ENCODE results near the gene CEP126.

DNA sequence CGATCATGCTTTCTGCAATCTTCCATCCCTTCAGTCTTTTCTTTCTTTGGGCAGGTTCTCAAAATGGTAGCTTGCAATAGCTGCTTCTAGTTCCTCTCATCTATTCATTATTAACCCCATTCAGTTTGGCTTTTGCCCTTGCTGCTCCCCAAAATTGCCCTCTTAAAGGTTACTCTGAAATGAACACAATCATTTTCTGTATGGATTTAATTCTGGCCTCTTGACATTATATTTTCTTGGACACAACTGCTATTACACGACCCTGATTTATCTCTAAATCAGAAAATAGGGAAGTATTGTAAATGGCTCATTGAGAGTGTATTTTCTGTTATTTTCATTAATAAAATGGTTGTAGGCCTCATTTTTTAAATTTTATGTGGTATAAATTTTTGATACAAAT, 1.6 kb downstream of the CEP126 start, which contains the start of gene ANGPTL5:
- TF ChIP-seq, protein P1, sequence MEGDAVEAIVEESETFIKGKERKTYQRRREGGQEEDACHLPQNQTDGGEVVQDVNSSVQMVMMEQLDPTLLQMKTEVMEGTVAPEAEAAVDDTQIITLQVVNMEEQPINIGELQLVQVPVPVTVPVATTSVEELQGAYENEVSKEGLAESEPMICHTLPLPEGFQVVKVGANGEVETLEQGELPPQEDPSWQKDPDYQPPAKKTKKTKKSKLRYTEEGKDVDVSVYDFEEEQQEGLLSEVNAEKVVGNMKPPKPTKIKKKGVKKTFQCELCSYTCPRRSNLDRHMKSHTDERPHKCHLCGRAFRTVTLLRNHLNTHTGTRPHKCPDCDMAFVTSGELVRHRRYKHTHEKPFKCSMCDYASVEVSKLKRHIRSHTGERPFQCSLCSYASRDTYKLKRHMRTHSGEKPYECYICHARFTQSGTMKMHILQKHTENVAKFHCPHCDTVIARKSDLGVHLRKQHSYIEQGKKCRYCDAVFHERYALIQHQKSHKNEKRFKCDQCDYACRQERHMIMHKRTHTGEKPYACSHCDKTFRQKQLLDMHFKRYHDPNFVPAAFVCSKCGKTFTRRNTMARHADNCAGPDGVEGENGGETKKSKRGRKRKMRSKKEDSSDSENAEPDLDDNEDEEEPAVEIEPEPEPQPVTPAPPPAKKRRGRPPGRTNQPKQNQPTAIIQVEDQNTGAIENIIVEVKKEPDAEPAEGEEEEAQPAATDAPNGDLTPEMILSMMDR (IDR thresholded peaks at IDR 0.05) = no peak
- TF ChIP-seq POLR2A (IDR thresholded peaks at IDR 0.05) (no peak), EP300 (IDR thresholded peaks at IDR 0.05) (no peak), POLR2AphosphoS5 (IDR thresholded peaks at IDR 0.05) (no peak)

Measured in stomach (tissue), 4 donors.